NCI-H1105 treated with DMSO at 0.1 percent for 48 hours (cell line): Measurements from ENCODE around the gene XCR1.

Experiments used
- DNase-seq: peaks from one replicate; lab custom pipeline; 2025; lab: John Stamatoyannopoulos, UW

The XCR1 gene

DNA sequence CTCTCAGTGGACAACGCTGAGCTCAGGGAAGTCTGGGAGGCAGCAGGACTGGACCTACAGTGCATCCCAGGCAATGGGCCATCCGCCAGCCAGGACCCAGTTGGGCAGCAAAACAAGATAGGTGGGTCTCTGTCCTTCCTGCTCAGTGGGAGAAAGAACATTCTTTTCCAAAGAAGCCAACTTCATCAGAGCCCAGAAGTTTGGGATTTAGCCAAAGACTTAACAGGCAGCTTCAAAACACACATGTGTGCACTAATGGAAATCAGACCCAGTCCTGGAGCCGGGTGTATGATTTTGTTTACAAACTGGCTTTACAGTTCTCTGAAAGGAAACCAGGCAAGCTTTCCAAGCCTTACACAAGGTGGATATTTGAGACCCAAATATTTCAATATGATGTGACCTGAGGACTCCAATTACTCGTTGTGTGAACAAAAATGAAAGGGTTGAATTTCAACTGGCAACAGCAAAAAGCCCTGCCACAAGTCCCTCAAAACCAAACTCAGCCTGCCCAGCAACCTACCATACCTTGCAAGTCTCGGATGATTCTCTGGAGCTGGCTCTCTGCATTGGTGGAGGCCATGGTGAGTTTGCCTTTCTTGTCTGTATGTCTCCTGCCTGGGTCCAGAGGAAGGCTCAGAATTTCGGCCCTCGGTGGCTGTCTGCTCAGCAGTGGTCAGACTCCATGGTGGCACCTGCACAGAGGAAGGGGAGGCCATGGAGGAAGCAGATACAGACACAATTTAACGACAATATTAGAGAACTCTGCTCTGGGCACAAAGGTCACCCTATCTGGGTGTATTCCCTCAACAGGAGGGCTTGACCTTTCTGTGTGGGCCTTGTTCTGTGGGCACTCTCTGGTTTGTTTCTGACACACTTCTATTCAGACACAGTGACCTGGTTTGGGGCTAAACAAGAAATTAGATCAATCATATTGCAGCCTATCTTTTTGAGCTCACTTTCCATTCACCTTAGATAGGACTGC, 42.7 kb downstream of the XCR1 start:
- DNase-seq: no peak

GRCh38 chr3:45983770-45984169, 43.5 kb downstream of the XCR1 start:
- no peak for DNase-seq

DNA sequence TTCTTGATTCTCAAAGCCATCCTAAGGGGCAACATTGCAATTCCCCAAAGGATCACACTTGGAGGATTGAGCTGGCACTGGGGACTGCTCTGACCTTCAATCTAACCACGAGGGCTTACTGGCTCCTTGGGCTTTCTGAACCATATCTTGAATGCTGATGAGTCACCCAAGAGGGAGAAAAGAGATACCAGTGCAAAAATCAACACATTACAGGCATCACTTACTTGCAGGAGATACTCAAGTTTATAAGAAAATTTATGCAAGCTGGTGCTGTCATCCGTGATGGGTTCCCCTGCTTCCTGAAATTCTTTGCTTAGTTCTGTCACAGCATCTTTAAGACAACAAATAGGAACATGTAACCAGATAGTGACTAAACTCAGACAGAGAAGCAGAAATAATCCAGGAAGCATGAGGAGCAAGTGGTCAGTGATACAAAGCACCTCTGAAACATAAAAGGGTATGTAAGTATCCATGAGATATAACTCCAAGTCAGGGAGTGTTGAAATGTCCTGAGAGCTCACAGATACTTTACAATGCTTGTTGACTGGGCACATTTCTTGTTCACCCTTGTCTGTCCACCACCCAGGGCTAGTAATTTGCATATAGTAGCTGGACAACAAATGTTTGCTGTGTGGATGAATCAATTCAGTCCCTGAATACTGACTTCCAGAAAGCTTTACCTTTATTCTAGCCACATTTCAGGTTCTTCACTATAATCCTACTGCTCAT, 45.8 kb downstream of the XCR1 start:
- no peak for DNase-seq

DNA sequence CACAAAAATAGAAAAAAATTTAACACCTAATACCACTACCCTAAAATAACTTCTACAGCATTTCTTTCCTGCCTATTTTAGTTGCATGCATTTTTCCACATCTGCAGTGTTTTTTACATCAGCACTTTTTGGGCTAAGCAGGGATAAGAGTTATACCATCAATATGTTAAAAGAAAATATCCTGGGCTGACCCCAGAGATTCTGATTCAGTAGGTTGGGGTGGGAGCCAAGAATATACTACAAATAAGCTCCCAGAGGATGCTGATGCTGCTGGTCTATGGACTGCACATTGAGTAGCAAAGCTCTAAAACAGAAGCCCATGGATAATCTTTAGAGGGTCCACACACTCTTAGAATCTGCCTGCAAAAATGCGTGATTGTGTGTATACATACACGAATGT, 46.5 kb downstream of the XCR1 start:
- DNase-seq: no peak

- DNase-seq: no peak
Measured at GRCh38 chr3:45980229-45980813, 47.0 kb downstream of the XCR1 start.

DNA sequence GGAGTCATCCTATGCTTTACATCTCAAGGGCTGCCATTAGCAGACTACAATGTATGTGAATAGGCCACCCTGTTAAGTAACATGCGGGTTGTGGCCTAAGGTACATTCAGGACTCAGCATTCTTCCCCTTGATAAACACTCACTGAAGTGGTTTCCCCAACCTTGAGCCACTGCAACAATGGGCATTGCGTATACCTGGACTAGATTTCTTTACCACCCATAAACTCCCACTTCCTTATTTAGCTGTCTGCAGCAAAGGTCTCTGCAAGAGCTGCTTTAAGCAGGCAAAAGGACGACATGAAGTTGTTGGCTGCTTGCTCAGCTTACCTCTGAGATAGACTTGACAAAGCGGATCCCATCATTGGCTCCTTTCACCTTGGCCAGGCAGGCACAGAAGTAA, 47.9 kb downstream of the XCR1 start:
- DNase-seq: no peak

DNA sequence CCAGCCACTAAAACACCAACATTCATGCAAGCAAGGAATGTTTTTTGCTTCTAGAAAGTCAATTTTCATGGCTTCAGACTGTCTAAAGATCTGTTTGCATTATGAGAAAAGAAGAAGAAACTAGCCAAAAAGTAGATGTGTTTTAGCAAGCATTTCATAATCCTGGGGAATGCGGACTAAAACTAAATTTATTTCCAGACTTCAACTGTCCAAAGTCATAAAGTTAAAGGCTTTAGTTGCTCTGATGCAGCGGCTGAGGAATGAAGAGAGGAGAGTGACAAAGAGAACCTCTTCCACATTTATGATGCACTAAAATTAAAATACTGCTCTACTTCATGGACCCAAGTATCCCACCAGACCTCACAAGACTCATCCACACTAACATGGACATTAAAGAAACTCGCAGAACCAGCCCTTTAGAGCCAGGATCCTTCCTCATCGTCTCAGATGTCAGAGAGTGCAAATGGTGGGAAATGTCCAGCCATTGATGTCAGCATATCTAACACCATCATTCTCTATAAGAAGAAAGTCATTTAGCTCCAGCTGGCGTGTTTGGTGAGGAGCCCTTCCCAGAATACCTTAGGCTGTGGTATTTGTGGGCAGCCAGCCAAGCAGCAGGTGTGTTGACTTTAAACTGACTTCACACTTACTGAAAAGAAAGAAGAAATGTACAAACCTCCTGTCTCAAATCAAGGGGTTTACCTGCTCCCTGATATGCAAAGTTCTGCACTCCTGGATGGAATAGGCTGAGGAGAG, 49.1 kb downstream of the XCR1 start:
- peak; percentile 68 for DNase-seq

GRCh38 chr3:45976191-45977091, 50.8 kb downstream of the XCR1 start:
- no peak for DNase-seq

- no peak for DNase-seq
Measured at GRCh38 chr3:45975686-45976085, 51.6 kb downstream of the XCR1 start.

DNA sequence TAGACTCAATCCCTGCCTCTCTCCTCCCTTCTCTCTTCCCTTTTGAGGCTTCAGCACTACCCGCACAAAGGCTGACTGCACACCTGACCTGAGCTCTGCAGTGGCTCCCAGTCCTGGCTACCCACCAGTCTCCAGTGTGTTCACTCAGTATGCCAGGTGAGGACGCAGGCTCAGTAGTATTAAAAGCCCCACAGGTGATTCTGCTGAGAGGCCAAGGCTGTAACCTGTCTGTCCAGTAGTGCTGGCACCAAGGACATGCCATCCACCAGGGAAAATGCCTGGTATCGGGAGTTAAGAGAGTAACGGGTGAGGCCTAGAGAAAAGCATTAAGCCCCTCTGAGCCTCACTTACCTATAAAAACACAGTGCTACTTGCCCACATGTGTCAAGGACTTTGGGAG, 52.6 kb downstream of the XCR1 start:
- DNase-seq: no peak

GRCh38 chr3:45972534-45973402, 54.5 kb downstream of the XCR1 start:
- DNase-seq: no peak

- DNase-seq: no peak
Measured at GRCh38 chr3:45969953-45970352, 57.3 kb downstream of the XCR1 start.

GRCh38 chr3:45969116-45969515, 58.2 kb downstream of the XCR1 start:
- DNase-seq: no peak

GRCh38 chr3:45968706-45969105, 58.6 kb downstream of the XCR1 start:
- no peak for DNase-seq

- DNase-seq: no peak
Measured at GRCh38 chr3:45968149-45968548, 59.1 kb downstream of the XCR1 start.

DNA sequence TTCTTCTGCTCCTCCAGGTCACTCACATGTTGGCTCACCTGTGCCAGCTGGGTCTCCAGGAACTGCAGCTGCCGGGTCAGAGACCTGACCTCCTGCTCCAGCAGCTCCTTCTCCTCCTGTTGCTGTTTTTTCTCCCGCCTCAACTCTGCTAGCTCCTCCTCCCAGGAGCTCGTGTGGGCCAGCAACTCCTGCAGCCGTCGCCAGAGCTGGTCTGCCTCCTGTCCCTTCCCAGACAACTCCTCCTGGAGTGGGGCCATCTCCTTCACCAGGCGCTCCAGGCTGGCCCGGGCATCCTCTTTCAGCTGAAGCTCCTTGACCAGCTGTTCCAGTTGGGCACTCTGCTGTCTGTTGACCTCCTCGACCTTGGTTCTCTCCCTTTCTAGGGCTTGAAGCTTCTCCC, 59.6 kb downstream of the XCR1 start:
- no peak for DNase-seq
